ENCODE measurements around the gene SSRP1.
"Not testable (repeated sequence)": the region's sequence is repeated elsewhere in the genome, so short reads cannot be mapped to it uniquely, and the experiment has no call there.

SSRP1 gene

DNA sequence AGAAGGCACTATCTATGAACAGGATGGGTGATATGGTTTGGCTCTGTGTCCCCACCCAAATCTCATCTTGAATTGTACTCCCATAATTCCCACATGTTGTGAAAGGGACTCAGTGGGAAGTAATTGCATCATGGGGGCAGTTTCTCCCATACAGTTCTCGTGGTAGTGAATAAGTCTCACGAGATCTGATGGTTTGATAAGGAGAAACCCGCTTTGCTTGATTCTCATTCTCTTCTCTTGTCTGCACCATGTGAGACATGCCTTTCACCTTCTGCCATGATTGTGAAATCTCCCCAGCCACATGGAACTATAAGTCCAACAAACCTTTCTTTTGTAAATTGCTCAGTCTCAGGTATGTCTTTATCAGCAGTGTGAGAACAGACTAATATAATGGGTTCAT is 39.5 kb downstream of the SSRP1 start:
- DNase-seq, result not testable (repeated sequence)

DNA sequence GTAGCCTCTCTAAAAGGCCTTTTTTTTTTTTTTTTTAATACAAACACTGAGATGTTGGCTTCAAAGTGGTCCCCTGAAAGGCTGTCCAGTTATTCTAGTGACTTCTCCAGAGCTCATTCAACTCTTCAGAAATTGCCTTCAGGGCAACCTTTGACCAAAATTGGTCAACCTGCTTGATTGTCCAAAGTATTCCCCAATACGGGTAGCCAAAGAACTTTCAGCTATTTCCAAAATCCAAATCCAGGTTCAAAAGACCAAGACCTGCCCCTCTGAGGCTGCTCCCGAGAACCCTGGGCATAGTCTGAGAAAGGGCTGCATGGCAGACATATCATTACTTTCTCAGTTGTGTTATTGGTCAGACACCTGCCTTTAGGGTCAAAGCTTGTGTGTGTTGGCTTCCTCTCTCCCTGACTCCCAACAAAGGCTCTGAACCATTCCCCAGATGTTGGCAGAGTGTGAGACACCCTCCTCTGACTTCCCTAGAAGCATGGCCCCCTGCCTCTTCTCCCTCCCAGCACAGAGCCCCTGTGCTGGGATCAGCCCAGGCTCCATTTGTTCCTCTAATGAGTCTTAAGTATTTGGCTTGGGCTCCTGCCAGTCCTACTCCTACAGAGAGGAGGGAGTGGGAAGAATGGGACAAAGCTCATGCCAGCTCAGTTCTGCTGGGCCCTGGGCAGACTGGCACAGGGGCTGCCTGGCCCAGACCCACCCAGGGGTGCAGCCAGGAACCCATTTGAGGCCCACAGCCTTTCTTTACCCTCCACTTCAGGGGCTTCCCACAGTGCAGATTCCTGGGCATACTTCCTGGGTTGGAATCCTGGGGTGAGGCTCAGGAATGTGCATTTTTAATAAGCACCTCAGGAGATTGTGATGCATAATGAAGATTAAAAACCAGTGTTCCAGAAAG is 41.2 kb downstream of the SSRP1 start:
- no peak for DNase-seq

DNA sequence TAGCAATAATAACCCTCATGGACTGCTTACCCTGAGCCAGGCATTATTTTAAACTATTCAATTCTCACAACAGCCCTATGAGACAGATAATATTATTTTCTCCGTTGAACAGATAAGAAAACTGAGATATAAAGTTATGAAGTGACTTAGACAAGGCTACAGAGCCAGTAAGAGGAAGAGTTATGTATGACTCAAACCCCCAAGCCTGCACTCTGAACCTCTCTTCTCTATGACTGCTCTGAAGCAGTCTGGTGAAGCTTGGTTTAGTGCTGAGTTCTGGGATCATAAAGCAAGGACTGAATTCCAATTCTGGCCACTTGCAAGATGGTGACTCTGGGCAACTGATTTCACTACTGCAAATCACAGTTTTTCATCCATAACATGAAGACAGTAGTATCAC is 45.4 kb downstream of the SSRP1 start:
- peak; percentile 77 for DNase-seq

DNA sequence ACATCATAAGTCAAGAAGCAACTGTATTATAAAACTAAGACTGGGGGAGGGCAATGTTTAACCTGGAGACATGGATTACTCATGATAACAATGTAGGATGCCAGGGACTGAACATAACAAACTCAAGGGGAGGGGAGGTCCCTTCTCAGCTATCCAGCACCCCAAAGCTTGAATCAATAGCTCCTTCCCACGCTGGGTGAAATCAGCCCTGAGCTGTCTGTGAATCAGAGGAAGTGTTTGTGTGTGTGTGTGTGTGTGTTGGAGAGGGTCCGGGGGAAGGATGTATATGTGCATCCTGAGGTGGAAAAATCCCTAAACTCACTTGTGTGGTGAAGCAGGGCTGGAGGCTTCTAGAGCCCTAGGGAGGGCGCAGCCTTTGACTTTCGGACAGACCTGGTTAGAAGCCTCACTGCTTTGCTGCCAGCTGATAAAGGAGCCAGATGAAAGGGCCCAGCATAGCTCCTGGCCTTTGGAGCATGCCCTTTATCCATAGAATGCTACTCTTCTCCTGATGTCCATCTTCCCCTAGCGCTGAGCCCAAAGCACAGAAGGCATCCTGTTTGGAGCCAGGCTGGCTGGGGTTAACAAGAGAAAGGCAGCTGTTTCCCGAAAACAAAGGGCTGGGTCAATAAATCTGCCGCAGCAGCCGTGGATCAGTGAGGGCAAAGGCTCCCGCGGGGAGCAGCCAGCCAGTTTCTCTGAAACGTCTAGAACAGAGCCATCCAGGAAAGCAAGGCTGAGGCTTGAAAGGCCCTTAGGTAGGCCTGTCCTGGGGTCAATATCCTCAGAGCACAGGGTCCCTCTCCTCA is 46.7 kb downstream of the SSRP1 start:
- peak; percentile 90 for DNase-seq

DNA sequence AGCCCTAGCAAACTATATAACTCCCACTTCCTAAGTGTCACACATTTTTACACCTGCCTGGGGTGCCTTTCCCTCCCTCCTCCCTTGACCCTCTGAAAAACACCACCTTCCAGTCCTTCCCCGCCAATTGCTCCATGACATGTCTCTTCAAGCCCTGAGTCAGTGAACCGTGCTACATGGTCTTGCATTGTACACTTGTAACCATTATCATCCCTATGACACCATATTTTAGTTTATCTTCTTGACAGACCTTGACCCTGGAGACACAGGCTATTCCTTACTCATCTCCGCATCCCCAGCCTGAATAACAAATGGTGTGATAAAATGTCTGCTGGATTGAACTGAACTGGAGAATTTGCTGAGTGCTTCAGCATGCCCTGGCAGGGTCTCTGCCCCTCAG is 47.8 kb downstream of the SSRP1 start:
- no peak for DNase-seq

DNA sequence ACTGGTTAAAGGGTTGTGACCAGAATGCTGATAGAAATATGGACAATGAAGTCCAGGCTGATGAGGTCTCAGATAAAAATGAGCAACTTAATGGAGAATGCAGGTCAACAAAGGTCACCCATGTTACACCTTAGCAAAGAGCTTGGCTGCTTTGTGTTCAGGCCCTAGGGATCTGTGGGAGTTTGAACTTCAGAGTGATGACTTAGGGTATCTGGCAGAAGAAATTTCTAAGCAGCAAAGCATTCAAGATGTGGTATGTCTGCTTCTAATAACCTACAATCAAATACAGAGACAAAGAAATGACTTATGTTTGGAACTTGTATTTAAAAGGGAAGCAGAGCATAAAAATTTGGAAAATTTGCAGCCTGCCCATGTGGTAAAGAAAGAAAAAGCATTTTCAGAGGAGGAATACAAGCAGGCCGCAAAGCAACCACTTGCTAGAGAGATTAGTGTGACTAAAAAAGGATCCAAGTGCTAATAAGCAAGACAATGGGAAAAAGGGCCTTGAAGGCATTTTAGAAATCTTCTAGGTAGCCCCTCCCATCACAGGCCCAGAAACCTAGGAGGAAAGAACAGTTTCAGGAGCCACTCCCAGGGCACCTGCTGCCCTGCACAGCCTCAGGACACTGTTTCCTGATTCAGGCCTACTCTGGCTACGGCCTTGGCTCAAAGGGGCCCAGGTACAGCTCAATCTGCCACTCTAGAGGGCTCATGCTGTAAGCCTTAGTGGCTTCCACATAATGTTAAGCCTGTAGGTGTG is 52.3 kb downstream of the SSRP1 start:
- DNase-seq, result no peak

DNA sequence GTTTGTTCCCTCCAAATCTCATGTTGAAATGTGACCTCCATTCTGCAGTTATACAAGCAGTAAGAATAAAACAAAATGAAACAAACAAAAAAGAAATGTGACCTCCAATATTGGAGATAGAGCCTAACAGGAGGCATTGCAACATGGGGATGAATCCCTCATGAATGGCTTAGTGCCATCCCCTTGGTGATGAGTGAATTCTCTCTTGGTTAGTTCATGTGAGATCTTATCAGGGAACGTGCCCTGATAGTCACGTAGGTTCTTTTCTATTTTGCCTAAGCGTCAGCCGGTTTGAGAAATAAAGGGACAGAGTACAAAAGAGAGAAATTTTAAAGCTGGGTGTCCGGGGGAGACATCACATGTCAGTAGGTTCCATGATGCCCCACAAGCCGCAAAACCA is 54.1 kb downstream of the SSRP1 start:
- DNase-seq, result not testable (repeated sequence)

DNA sequence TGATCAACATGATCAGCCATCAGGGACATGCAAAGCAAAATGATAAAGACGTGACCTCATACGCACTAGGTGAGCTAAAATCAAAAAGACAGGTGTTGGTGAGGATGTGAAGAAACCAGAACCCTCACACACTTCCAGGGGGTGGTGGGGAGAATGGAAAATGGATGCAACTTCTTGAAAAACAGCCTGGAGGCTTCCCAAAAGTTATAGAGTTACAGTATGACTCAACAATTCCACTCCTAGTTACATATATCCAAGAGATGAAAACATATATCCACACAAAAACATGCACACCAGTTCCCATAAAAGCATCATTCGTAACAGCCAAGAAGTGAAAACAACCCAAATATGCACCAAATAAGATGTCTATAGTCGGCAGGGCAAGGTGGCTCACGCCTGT is 56.6 kb downstream of the SSRP1 start:
- DNase-seq, result peak; percentile 73

DNA sequence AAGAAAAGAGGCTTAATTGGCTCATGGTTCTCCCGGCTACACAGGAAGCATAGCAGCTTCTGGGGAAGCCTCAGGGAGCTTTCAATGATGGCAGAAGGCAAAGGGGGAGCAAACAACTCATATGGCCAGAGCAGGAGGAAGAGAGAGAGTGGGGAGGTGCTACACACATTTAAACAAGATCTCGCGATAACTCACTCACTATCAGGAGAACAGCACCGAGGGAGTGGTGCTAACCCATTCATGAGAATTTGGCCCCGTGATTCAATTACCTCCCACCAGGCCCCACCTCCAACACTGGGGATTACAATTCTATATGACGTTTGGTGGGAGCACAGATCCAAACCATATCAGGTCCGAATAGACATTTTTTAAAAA is 57.0 kb downstream of the SSRP1 start:
- DNase-seq, result no peak

DNA sequence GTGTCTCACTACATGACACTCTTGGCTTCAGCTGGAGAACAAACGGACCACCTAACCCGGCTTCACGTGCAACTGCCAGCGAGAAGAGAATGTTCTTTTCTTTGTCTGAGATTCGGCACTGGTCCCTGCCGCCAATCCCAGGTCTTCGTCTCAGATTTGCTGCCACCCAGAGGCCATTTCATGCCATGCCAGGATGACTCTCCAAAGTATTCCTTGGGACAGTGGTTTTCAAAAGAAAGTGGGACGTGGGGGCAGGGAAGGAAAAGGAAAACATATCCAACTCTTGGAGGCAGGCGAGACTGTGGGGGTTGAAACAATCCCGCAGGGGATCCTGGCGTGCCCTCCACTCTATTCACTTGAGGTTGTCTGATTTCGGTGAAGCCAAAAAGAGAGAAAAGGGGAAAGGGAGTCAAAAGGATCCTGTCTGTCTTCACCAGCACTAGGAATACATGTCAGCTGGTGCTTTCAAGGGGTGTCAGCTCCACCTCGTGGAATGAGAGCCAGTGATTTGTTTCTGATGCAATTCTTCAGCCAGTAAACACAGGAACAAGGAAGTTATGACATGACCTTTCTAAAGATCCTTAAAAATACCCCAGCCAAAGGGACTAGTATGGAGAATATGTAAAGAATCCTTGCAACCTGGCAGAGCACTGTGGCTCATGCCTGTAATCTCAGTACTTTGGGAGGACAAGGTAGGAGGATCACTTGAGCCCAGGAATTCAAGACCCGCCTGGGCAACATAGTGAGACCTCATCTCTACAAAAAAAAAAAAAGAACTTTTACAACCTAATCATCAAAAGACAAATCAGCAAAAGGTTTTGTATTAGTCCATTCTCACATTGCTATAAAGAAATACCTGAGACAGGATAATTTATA is 57.6 kb downstream of the SSRP1 start:
- DNase-seq, result peak; percentile 87

DNA sequence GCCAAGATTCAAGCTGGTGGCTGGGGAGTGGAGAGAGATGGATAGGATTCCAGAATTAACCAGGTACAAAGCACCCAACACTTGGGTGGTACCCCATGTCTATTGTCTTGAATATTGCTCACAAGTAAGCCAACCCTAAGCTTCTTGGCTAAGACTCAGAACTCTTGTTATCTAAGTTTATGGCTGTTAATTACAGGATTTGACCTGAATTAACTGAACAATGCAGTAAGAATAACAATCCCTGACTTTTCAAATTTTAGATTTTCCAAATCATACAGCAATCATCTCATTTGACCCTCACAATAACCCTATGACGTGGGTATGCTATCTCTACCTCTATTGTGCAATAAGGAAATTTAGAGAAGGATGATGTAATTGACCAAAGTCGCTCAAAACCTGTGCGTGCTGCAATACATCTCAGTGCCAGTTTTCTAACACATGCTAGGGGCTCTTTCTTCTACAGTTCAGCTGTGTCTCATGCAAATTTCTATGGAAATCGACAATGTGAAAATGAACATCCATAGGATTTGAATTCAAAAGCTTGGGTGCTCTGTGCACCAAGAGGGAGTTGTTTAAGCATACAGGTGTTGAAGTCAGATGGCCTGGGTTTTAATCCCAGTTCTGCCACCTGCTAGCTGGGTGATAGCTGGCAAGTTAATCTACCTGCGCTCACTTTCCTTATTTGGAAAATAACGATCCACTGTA is 58.6 kb downstream of the SSRP1 start:
- DNase-seq, result no peak

DNA sequence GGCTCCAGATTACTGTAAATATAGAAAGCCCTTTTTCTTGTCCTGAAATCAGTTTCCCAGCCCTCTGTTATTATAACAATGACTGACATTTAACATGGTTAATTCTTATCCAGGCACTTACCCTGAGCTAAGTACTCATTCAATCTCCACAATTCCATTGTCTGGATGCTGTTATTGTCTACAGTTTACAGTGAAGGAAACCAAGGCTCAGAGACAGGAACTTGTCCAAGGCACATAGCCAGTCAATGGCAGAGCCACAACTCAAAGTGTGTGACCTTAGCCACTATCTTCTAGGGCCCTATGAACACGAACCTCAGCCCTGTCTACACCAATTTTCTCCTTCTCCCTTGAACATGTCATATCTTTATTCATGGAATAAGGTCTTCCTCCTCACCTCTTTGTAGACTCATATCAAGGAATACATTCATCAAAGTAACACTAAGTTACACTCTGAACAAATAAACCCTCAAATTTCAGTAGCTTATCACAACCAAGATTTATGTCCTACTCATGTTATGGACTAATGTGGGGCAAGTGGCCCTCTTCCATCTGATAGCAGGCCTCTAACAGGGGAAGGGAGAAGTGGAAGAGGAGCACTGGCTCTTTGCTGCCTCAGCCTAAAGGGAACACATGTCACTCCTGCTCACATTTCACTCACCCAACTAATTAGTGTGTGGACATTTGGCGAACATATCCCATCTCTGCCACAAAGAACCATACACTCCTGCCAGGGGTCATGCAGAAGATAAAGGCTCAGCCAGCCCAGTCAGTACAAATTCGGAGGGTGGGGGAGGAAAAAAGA is 59.3 kb downstream of the SSRP1 start:
- no peak for DNase-seq
